HG03342 (cell line): ENCODE measurements around the gene TCN1.
"Not testable (repeated sequence)": the region's sequence is repeated elsewhere in the genome, so short reads cannot be mapped to it uniquely, and the experiment has no call there.

Source experiments
- ATAC-seq: cut with Tn5 transposase; IDR thresholded peaks from one replicate; pipeline ENCODE4 v1.9.1; 2021; ENCODE audit warnings: mild to moderate bottlenecking, moderate library complexity; ENCODE audit not compliant: unreplicated experiment

The TCN1 gene

GRCh38 chr11:59857439-59858434 is 8.6 kb downstream of the TCN1 start:
- ATAC-seq, result no peak

GRCh38 chr11:59854871-59855270 is 11.4 kb downstream of the TCN1 start:
- ATAC-seq, result no peak

GRCh38 chr11:59851416-59851815 is 14.9 kb downstream of the TCN1 start:
- not testable (repeated sequence) for ATAC-seq

- not testable (repeated sequence) for ATAC-seq
Measured at GRCh38 chr11:59849551-59849950, 16.7 kb downstream of the TCN1 start.

- no peak for ATAC-seq
Measured at GRCh38 chr11:59849129-59849528, 17.2 kb downstream of the TCN1 start.

- not testable (repeated sequence) for ATAC-seq
Measured at GRCh38 chr11:59848439-59848838, 17.8 kb downstream of the TCN1 start.

- ATAC-seq, result no peak
Measured at GRCh38 chr11:59847626-59848025, 18.7 kb downstream of the TCN1 start.

- no peak for ATAC-seq
Measured at GRCh38 chr11:59846556-59846955, 19.7 kb downstream of the TCN1 start.

- ATAC-seq, result no peak
Measured at GRCh38 chr11:59845399-59845798, 20.9 kb downstream of the TCN1 start, which contains the start of gene CBLIF. CBLIF (minus strand) TSS chr11:59845499; CDS start chr11:59845453, 46 bp downstream.

- no peak for ATAC-seq
Measured at GRCh38 chr11:59842316-59842715, 24.0 kb downstream of the TCN1 start.

- no peak for ATAC-seq
Measured at GRCh38 chr11:59841514-59841913, 24.8 kb downstream of the TCN1 start.

- ATAC-seq, result no peak
Measured at GRCh38 chr11:59839615-59840014, 26.7 kb downstream of the TCN1 start.

GRCh38 chr11:59833602-59834001 is 32.7 kb downstream of the TCN1 start:
- no peak for ATAC-seq

GRCh38 chr11:59829358-59829757 is 36.9 kb downstream of the TCN1 start:
- ATAC-seq, result no peak

- peak; percentile 96 for ATAC-seq
Measured at GRCh38 chr11:59822989-59823566, 43.2 kb downstream of the TCN1 start.

- ATAC-seq, result no peak
Measured at GRCh38 chr11:59818572-59818971, 47.7 kb downstream of the TCN1 start.

- ATAC-seq, result not testable (repeated sequence)
Measured at GRCh38 chr11:59816434-59816833, 49.9 kb downstream of the TCN1 start.

GRCh38 chr11:59815754-59816153 is 50.5 kb downstream of the TCN1 start:
- ATAC-seq, result no peak

- ATAC-seq, result no peak
Measured at GRCh38 chr11:59814021-59814420, 52.3 kb downstream of the TCN1 start.

GRCh38 chr11:59813364-59813763 is 52.9 kb downstream of the TCN1 start:
- ATAC-seq, result no peak

- no peak for ATAC-seq
Measured at GRCh38 chr11:59812220-59812619, 54.1 kb downstream of the TCN1 start.

GRCh38 chr11:59810911-59811259 is 55.4 kb downstream of the TCN1 start:
- no peak for ATAC-seq
